HUES48 (cell line): ENCODE measurements around the gene GAMT.

Source experiments
- H3K27ac ChIP-seq: one replicate; pipeline ENCODE4 v1.7.0; 2013; ENCODE audit warnings: low read depth, low read length, inconsistent platforms
- H3K27me3 ChIP-seq: 2 replicates; pipeline ENCODE4 v1.6.1; 2013; ENCODE audit warnings: mild to moderate bottlenecking, low read length; ENCODE audit not compliant: control insufficient read depth, insufficient read depth
- H3K36me3 ChIP-seq: 2 replicates; pipeline ENCODE4 v1.6.1; 2013; ENCODE audit warnings: low read length; ENCODE audit not compliant: control insufficient read depth, insufficient read depth
- H3K4me1 ChIP-seq: 2 replicates; pipeline ENCODE4 v1.6.1; 2013; ENCODE audit warnings: mild to moderate bottlenecking, low read length; ENCODE audit not compliant: control insufficient read depth, insufficient read depth
- H3K4me3 ChIP-seq: 2 replicates; pipeline ENCODE4 v1.5.1; 2013; ENCODE audit warnings: mild to moderate bottlenecking, low read depth, low read length
- H3K9ac ChIP-seq: 2 replicates; pipeline ENCODE4 v1.6.1; 2013; ENCODE audit warnings: mild to moderate bottlenecking, low read depth, low read length, moderate library complexity
- H3K9me3 ChIP-seq: 2 replicates; pipeline ENCODE4 v1.6.1; 2013; ENCODE audit warnings: low read length; ENCODE audit not compliant: control insufficient read depth, insufficient read depth

GAMT gene

DNA sequence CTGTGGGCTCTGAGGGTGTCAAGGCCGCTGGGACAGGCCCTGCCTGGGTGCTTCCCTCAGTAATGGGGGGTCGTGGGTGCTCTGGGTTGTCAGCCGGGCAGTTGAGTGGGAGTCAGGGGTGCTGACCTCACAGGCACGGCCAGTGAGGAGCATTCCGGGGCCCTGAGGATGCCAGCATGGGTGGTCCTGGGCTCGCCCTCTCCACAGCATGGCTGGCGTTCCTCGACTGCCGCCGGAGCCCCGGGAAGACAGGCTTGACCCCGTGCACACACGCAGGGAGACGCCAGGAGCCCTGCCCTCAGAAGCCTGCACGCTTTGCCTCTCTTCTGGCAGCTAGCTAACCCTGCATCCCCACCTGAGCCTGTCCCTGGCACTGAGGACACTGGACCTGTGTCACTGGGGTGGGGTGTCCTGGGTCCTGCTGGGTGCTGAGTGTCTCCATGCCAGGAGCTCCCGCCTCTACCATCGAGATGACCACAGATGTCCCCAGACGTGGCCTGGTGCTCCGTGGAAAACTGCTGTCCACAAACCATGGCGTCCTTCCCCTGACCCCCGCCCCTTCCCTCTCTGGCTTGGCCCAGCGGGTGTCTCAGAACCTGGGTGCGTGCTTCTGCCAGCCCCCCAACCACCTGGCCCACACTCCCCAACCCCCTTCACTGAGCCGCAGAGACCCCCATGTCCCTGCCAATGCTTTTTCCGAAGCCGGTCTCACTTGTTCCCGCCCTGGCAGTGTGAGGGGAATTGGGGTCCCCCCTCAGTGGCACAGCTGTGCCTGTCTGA lies 22.0 kb downstream of the GAMT start:
- Histone ChIP-seq H3K27ac (no peak overlapping the region), H3K9ac (no peak overlapping the region), H3K27me3 (no peaks in the 10 kb centered on the region), H3K4me1 (peaks cover 7% of the 10 kb centered on the region; the same call in 1 of the 2 replicates), H3K36me3 (peaks cover 19% of the 10 kb centered on the region), H3K4me3 (no peak overlapping the region), H3K9me3 (no peaks in the 10 kb centered on the region)

DNA sequence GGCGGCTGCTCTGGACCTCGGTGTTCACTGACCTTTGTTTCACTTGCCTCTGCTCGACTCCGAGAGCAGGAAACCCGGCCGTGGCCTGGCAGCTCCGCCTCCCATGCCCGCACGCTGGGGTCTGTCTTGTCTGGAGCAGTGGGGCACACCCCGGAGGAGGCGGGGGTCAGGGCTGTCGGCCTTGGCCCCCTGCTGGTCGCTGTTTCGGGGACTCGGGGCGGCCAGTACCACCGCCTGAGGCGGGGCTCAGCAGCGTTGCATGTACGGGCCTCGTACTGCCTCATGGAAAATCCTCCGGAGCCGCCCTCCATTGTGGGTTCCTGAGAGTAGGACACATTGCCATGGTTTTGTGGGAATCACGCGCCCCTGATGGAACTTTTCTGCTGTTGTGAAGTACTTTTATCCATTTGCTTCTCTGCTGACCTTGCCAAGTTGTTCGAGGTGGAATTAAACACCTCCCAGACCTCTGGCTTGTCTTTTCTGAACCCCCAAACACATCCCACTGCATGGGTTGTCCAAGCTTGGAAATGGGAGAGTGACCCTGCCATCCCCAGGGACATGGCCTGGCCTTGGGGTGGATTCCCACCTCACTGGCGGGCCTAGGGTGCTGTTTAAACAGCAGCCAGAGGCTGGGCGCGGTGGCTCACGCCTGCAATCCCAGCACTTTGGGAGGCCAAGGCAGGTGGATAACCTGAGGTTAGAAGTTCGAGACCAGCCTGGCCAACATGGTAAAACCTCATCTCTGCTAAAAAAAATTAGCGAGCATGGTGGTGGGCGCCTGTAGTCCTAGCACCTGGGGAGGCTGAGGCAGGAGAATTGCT lies 23.2 kb downstream of the GAMT start:
- H3K9ac ChIP-seq: no peak overlapping the region
- peaks cover 7% of the 10 kb centered on the region; the same call in 1 of the 2 replicates for H3K4me1 ChIP-seq
- H3K36me3 ChIP-seq: peaks cover 30% of the 10 kb centered on the region
- H3K4me3 ChIP-seq: no peak overlapping the region
- H3K27ac ChIP-seq: no peak overlapping the region
- no peaks in the 10 kb centered on the region for H3K9me3 ChIP-seq
- no peaks in the 10 kb centered on the region for H3K27me3 ChIP-seq

- H3K4me1 ChIP-seq: peaks cover 7% of the 10 kb centered on the region; the same call in 1 of the 2 replicates
- no peaks in the 10 kb centered on the region for H3K9me3 ChIP-seq
- no peak overlapping the region for H3K9ac ChIP-seq
- no peak overlapping the region for H3K27ac ChIP-seq
- no peaks in the 10 kb centered on the region for H3K27me3 ChIP-seq
- H3K4me3 ChIP-seq: no peak overlapping the region
- H3K36me3 ChIP-seq: peaks cover 38% of the 10 kb centered on the region
These were observed 24.0 kb downstream of the GAMT start for GRCh38 chr19:1377176-1377964.

DNA sequence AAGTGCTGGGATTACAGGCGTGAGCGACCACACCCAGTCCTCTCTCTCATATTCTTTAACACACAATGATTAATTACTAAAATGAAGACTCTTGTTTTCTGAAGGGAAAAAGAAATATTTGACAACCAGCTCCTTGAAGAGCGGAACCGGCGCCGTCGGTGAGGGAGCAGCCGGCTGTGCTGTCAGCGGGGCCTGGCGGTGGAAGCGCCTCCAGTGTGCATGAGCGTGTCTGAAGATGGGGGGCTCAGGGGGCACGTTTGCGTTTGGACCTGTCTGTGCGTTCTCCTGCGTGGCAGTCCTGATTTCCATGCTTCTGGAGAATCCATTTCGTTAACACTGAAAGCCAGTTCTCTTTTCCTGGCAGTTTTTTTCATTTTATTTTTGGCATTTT lies 24.9 kb downstream of the GAMT start:
- no peaks in the 10 kb centered on the region for H3K9me3 ChIP-seq
- no peaks in the 10 kb centered on the region for H3K27me3 ChIP-seq
- H3K4me3 ChIP-seq: no peak overlapping the region
- peaks cover 44% of the 10 kb centered on the region for H3K36me3 ChIP-seq
- no peak overlapping the region for H3K27ac ChIP-seq
- no peak overlapping the region for H3K9ac ChIP-seq
- H3K4me1 ChIP-seq: peaks cover 4% of the 10 kb centered on the region; the same call in 1 of the 2 replicates

DNA sequence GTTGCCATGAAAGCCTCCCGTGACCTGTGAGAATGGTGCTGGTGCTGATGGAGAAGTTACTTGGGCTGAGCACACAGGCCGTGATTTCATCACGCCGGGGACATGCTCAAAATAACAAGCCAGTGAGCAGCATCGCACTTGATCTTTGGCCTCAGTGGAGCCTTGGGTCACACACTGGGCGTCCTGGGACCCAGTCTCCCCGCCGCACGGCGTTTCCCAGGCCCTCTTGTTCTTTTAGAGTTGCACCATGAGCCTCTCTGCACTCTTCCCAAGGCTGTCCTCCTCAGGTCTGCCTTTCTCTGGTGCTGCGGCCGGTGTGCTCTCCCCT lies 27.1 kb downstream of the GAMT start:
- no peaks in the 10 kb centered on the region for H3K4me1 ChIP-seq
- H3K36me3 ChIP-seq: peaks cover 66% of the 10 kb centered on the region
- no peak overlapping the region for H3K27ac ChIP-seq
- no peak overlapping the region for H3K4me3 ChIP-seq
- H3K27me3 ChIP-seq: no peaks in the 10 kb centered on the region
- no peak overlapping the region for H3K9ac ChIP-seq
- no peaks in the 10 kb centered on the region for H3K9me3 ChIP-seq

DNA sequence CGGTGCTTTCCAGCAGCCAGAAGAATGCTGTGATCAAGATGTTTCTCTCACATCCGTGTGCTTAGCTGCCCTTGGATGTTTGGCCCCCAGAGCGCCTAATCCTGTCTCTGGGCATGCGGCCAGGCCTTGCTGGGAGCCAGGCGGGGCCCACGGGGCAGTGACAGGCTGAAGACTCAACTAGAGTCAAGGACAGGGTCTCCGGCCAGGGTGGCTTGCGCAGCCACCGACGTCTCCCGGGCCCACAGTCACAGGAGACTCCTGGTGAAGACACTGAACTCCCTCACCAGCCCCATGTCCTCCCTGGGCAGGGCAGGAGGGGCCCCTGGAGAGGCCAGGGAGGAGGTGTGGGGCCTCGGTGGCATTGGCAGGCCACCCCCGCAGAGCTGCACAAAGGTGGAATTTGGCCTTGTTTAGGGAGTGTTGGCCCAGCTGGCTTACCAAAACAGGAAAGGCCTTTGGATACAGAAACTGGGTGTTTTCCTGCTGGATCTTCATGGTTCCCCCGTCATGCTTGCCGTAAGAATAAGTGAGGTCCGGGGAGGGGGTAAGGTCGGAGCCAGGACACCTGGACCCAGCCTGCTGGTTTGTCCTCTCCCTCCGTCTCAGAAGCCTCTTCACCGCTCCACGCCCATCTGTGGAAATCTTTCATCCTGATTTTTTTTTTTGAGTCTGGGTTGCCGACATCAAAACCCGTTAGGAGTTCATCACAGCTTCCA lies 27.6 kb downstream of the GAMT start:
- no peak overlapping the region for H3K27ac ChIP-seq
- H3K9ac ChIP-seq: no peak overlapping the region
- no peaks in the 10 kb centered on the region for H3K9me3 ChIP-seq
- H3K27me3 ChIP-seq: no peaks in the 10 kb centered on the region
- no peaks in the 10 kb centered on the region for H3K4me1 ChIP-seq
- no peak overlapping the region for H3K4me3 ChIP-seq
- H3K36me3 ChIP-seq: peaks cover 70% of the 10 kb centered on the region

GRCh38 chr19:1373042-1373533 lies 28.3 kb downstream of the GAMT start:
- H3K4me3 ChIP-seq: no peak overlapping the region
- peaks cover 76% of the 10 kb centered on the region for H3K36me3 ChIP-seq
- no peak overlapping the region for H3K27ac ChIP-seq
- H3K9ac ChIP-seq: no peak overlapping the region
- no peaks in the 10 kb centered on the region for H3K27me3 ChIP-seq
- no peaks in the 10 kb centered on the region for H3K4me1 ChIP-seq
- no peaks in the 10 kb centered on the region for H3K9me3 ChIP-seq

DNA sequence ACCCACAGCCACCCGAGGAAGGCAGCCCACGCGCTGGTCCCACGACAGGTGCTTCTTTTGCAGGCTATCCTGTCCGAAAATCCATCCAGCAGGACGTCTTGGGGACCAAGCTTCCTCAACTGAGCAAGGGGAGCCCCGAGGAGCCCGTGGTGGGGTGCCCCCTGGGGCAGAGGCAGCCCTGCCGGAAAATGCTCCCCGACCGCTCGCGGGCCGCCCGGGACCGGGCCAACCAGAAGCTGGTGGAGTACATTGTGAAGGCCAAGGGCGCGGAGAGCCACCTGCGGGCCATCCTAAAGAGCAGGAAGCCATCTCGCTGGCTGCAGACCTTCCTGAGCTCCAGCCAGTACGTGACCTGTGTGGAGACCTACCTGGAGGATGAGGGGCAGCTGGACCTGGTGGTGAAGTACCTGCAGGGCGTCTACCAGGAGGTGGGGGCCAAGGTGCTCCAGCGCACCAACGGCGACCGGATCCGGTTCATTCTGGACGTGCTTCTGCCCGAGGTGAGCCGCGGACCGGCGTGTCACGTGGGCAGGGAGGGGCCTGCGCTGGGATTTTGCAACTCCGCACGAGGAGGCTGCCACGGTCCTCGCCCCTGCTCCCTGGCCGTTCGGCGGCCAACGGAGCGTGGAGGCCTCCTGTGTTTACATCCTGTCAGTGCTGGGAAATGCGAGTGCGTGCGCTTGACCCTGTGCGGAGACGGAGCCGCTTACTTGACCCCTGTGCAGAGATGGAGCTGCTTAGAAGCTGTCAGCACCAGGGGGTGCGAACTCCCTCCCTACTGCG lies 30.6 kb downstream of the GAMT start:
- peaks cover 83% of the 10 kb centered on the region for H3K36me3 ChIP-seq
- H3K4me3 ChIP-seq: no peak overlapping the region
- H3K27me3 ChIP-seq: no peaks in the 10 kb centered on the region
- H3K4me1 ChIP-seq: no peaks in the 10 kb centered on the region
- no peak overlapping the region for H3K27ac ChIP-seq
- H3K9ac ChIP-seq: no peak overlapping the region
- H3K9me3 ChIP-seq: no peaks in the 10 kb centered on the region

DNA sequence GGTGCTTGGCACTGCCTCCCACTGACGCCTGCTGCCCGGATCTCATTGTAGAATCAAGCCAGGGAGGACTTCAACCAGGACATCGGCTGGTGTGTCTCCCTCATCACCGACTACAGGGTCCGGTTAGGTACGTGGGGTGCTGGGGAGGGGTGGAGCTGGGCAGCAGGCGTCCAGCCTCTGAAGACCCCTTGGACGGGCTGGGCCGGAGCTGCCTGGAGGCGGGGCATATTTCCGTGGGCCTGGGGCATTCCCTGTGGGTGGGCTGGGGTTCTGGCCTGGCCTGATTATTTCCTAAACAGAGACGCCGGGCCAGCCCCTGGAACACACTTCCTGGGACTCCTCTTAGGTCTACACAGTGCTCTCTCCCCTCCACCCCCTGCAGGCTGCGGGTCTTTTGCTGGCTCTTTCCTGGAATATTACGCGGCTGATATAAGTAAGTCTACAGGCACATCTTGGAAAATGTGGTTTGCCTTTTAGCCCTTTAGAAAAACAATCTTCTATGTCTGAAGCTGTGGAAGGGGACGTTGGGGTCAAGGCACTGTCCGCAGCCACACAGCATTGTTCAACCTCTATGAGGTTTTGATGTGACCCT lies 32.0 kb downstream of the GAMT start:
- H3K4me1 ChIP-seq: no peaks in the 10 kb centered on the region
- peaks cover 92% of the 10 kb centered on the region for H3K36me3 ChIP-seq
- no peak overlapping the region for H3K9ac ChIP-seq
- H3K4me3 ChIP-seq: no peak overlapping the region
- H3K27ac ChIP-seq: no peak overlapping the region
- H3K9me3 ChIP-seq: no peaks in the 10 kb centered on the region
- no peaks in the 10 kb centered on the region for H3K27me3 ChIP-seq
